Measurements from ENCODE around the gene TTLL3.

The TTLL3 gene

GRCh38 chr3:9817436-9817835 lies 7.4 kb downstream of the TTLL3 start:
- no peak for TF ChIP-seq CTCF (IDR thresholded peaks at IDR 0.05; ENCODE audit: low read depth, low read length)
- no peak for TF ChIP-seq EZH2phosphoT487 (IDR thresholded peaks at IDR 0.05; ENCODE audit: low read depth)
- Histone ChIP-seq H2AFZ (ENCODE audit: low read depth, low read length) (no peak overlapping the region), H3K4me3 (ENCODE audit: low read length) (no peak overlapping the region), H3K9me3 (ENCODE audit: insufficient read depth, low read length) (no peaks in the 10 kb centered on the region), H3K9ac (ENCODE audit: low read length) (no peak overlapping the region), H4K20me1 (ENCODE audit: insufficient read depth, low read length) (no peaks in the 10 kb centered on the region), H3K27me3 (ENCODE audit: low read depth, low read length) (no peaks in the 10 kb centered on the region), H3K36me3 (replicated peaks; ENCODE audit: low read depth, low read length) (peaks cover 8% of the 10 kb centered on the region), H3K4me2 (ENCODE audit: low read length) (no peak overlapping the region), H3K79me2 (ENCODE audit: low read length) (no peaks in the 10 kb centered on the region), H3K27ac (ENCODE audit: low read length) (no peak overlapping the region), H3K4me1 (ENCODE audit: low read length) (no peaks in the 10 kb centered on the region)

GRCh38 chr3:9818666-9819335 lies 8.7 kb downstream of the TTLL3 start:
- no peaks in the 10 kb centered on the region for H3K9me3 ChIP-seq (ENCODE audit: insufficient read depth, low read length)
- H3K4me2 ChIP-seq (ENCODE audit: low read length) = no peak overlapping the region
- no peaks in the 10 kb centered on the region for H3K4me1 ChIP-seq (ENCODE audit: low read length)
- no peak overlapping the region for H3K27ac ChIP-seq (ENCODE audit: low read length)
- no peaks in the 10 kb centered on the region for H4K20me1 ChIP-seq (ENCODE audit: insufficient read depth, low read length)
- H2AFZ ChIP-seq (ENCODE audit: low read depth, low read length) = no peak overlapping the region
- H3K4me3 ChIP-seq (ENCODE audit: low read length) = no peak overlapping the region
- no peaks in the 10 kb centered on the region for H3K27me3 ChIP-seq (ENCODE audit: low read depth, low read length)
- H3K9ac ChIP-seq (ENCODE audit: low read length) = no peak overlapping the region
- H3K36me3 ChIP-seq (replicated peaks; ENCODE audit: low read depth, low read length) = peaks cover 4% of the 10 kb centered on the region
- H3K79me2 ChIP-seq (ENCODE audit: low read length) = no peaks in the 10 kb centered on the region
- TF ChIP-seq CTCF (IDR thresholded peaks at IDR 0.05; ENCODE audit: low read depth, low read length) (no peak), EZH2phosphoT487 (IDR thresholded peaks at IDR 0.05; ENCODE audit: low read depth) (no peak)

GRCh38 chr3:9820543-9820942 lies 10.5 kb downstream of the TTLL3 start:
- TF ChIP-seq CTCF (IDR thresholded peaks at IDR 0.05; ENCODE audit: low read depth, low read length) = no peak
- no peak for TF ChIP-seq EZH2phosphoT487 (IDR thresholded peaks at IDR 0.05; ENCODE audit: low read depth)
- Histone ChIP-seq H3K9me3 (ENCODE audit: insufficient read depth, low read length) (no peaks in the 10 kb centered on the region), H4K20me1 (ENCODE audit: insufficient read depth, low read length) (no peaks in the 10 kb centered on the region), H3K36me3 (replicated peaks; ENCODE audit: low read depth, low read length) (peaks cover 4% of the 10 kb centered on the region), H3K4me3 (ENCODE audit: low read length) (no peak overlapping the region), H3K9ac (ENCODE audit: low read length) (no peak overlapping the region), H3K27ac (ENCODE audit: low read length) (no peak overlapping the region), H2AFZ (ENCODE audit: low read depth, low read length) (no peak overlapping the region), H3K79me2 (ENCODE audit: low read length) (no peaks in the 10 kb centered on the region), H3K4me1 (ENCODE audit: low read length) (no peaks in the 10 kb centered on the region), H3K27me3 (ENCODE audit: low read depth, low read length) (no peaks in the 10 kb centered on the region), H3K4me2 (ENCODE audit: low read length) (no peak overlapping the region)

- Histone ChIP-seq H3K4me1 (ENCODE audit: low read length) (no peaks in the 10 kb centered on the region), H3K27ac (ENCODE audit: low read length) (no peak overlapping the region), H3K27me3 (ENCODE audit: low read depth, low read length) (no peaks in the 10 kb centered on the region), H3K9ac (ENCODE audit: low read length) (no peak overlapping the region), H3K9me3 (ENCODE audit: insufficient read depth, low read length) (no peaks in the 10 kb centered on the region), H2AFZ (ENCODE audit: low read depth, low read length) (no peak overlapping the region), H3K36me3 (replicated peaks; ENCODE audit: low read depth, low read length) (peaks cover 4% of the 10 kb centered on the region), H3K79me2 (ENCODE audit: low read length) (no peaks in the 10 kb centered on the region), H3K4me3 (ENCODE audit: low read length) (no peak overlapping the region), H3K4me2 (ENCODE audit: low read length) (no peak overlapping the region), H4K20me1 (ENCODE audit: insufficient read depth, low read length) (no peaks in the 10 kb centered on the region)
- no peak for TF ChIP-seq EZH2phosphoT487 (IDR thresholded peaks at IDR 0.05; ENCODE audit: low read depth)
- TF ChIP-seq CTCF (IDR thresholded peaks at IDR 0.05; ENCODE audit: low read depth, low read length) = peak; percentile 20
Observed at GRCh38 chr3:9820946-9821345, 10.9 kb downstream of the TTLL3 start.
